PC-9 (cell line): Measurements from ENCODE around the gene MED27. TPM values are rescaled to one million over a fixed set of nuclear protein-coding genes. Genes with fewer than 3 reads are reported as not detected.

Experiments used
- BruUV-seq: library from RNA; stranded (reverse); fragments of 400-500 nt; replicated peaks from 2 replicates; lab custom pipeline; 2021; lab: Mats Ljungman, UMichigan
- CTCF ChIA-PET: fragments of 300-600 bp; sonication (Branson Sonifier 250); formaldehyde crosslinking; loops from one replicate; lab custom pipeline; 2022; ENCODE audit warnings: antibody characterized with exemption; lab: Charles Lee
- POLR2A ChIA-PET: fragments of 300-600 bp; sonication (Branson Sonifier 250); formaldehyde crosslinking; loops from one replicate; lab custom pipeline; 2022; ENCODE audit warnings: antibody characterized with exemption; ENCODE audit not compliant: unreplicated experiment; lab: Charles Lee
- DNase-seq, 2 experiments: peaks; one replicate each; pipeline versions ENCODE4 v3.0.0 to v3.0.0-alpha.2; 2015 to 2022; ENCODE audit warnings: mixed read lengths in 1 of 2
- H2AFZ ChIP-seq: fragments of 200-600 bp; sonication (generic); 2 replicates; pipeline ENCODE4 v1.8.1; 2017; ENCODE audit warnings: antibody characterized with exemption
- H3F3A ChIP-seq: fragments of 200-600 bp; sonication (generic); 2 replicates; pipeline ENCODE4 v1.8.1; 2017; ENCODE audit warnings: antibody characterized with exemption, mild to moderate bottlenecking, low read depth; ENCODE audit not compliant: insufficient read depth
- H3K27ac ChIP-seq: fragments of 200-600 bp; sonication (generic); 2 replicates; pipeline ENCODE4 v1.6.1; 2016; ENCODE audit warnings: mixed run types
- H3K27me3 ChIP-seq: fragments of 200-600 bp; sonication (generic); 2 replicates; pipeline ENCODE4 v1.6.1; 2016; ENCODE audit warnings: low read depth, mixed run types; ENCODE audit not compliant: insufficient read depth
- H3K36me3 ChIP-seq: fragments of 200-600 bp; sonication (generic); 2 replicates; pipeline ENCODE4 v1.6.1; 2016; ENCODE audit warnings: low read depth, mixed run types
- H3K4me1 ChIP-seq: fragments of 200-600 bp; sonication (generic); replicated peaks from 2 replicates; pipeline ENCODE4 v1.6.1; 2016; ENCODE audit warnings: mixed run types; ENCODE audit not compliant: insufficient read depth
- H3K4me2 ChIP-seq: fragments of 200-600 bp; sonication (generic); 2 replicates; pipeline ENCODE4 v1.6.1; 2017; ENCODE audit warnings: mixed run types
- H3K4me3 ChIP-seq: fragments of 200-600 bp; sonication (generic); 2 replicates; pipeline ENCODE4 v1.6.1; 2016; ENCODE audit warnings: mixed run types
- H3K79me2 ChIP-seq: fragments of 200-600 bp; sonication (generic); 2 replicates; pipeline ENCODE4 v1.6.1; 2017; ENCODE audit warnings: low read depth, mixed run types
- H3K9me2 ChIP-seq: fragments of 200-600 bp; sonication (generic); 2 replicates; pipeline ENCODE4 v1.8.1; 2017; ENCODE audit warnings: mild to moderate bottlenecking; ENCODE audit not compliant: insufficient read depth
- H3K9me3 ChIP-seq: fragments of 200-600 bp; sonication (generic); 2 replicates; pipeline ENCODE4 v1.8.1; 2016; ENCODE audit warnings: low read depth; ENCODE audit not compliant: insufficient read depth
- H4K20me1 ChIP-seq: fragments of 200-600 bp; sonication (generic); 2 replicates; pipeline ENCODE4 v1.8.1; 2017; ENCODE audit not compliant: insufficient read depth
- EZH2 ChIP-seq: fragments of 200-600 bp; sonication (generic); IDR thresholded peaks from 2 replicates; pipeline ENCODE4 v1.8.0; 2017; ENCODE audit warnings: antibody characterized with exemption, low read depth
- intact Hi-C: fragments of 100-400 bp; cut with micrococcal nuclease; formaldehyde crosslinking; loops from one replicate; pipeline ENCODE4 v1.10.0; 2022; ENCODE audit not compliant: unreplicated experiment
- total RNA-seq: library from RNA; stranded (reverse); gene quantifications from 2 replicates; pipeline ENCODE4 v1.2.3, GENCODE V29; 2021
- TF ChIP-seq, protein P1 (sequence below): fragments of 200-600 bp; sonication (generic); conservative IDR thresholded peaks from 2 replicates; pipeline ENCODE4 v1.6.1; 2017; ENCODE audit warnings: mixed run types, antibody characterized with exemption, mild to moderate bottlenecking, moderate library complexity

The MED27 gene
- total RNA-seq, 1 experiment from 2014 or later = 31.2 TPM

DNA sequence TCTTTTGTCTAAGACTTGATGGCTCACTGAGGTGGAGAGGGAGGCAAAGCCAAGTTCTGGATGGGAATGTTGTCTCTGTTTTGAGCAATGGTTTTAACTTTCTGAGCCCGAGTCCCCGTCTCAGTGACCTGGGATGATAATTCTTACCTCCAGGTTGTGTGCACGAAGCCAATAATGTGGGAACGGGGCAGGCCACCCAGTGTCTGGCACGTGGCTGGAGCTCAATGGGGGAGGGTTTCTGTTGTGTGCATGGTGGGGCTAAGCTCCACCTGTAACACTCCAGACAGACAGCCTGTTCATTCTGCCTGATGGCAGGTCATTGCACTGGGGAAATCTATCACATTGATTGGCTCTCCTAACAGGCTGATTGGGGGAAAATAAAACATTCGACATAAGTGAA is 45.1 kb upstream of the MED27 start:
- no peak for DNase-seq
- H3K9me2 ChIP-seq = no peaks in the 10 kb centered on the region
- no peak overlapping the region for H3K4me2 ChIP-seq
- H3K36me3 ChIP-seq = no peaks in the 10 kb centered on the region
- ChIA-PET POLR2A (no interaction called here), CTCF (interaction anchor here (0.7 kb wide), 1 partner anchor 384 kb away, joined by 3 read pairs; no protein-coding TSS in a partner anchor)
- H3K4me3 ChIP-seq = no peak overlapping the region
- intact Hi-C loops = no loop called here
- H3K27me3 ChIP-seq = peaks cover 97% of the 10 kb centered on the region
- BruUV-seq = no TSS peak
- H4K20me1 ChIP-seq = no peaks in the 10 kb centered on the region
- TF ChIP-seq, protein P1, sequence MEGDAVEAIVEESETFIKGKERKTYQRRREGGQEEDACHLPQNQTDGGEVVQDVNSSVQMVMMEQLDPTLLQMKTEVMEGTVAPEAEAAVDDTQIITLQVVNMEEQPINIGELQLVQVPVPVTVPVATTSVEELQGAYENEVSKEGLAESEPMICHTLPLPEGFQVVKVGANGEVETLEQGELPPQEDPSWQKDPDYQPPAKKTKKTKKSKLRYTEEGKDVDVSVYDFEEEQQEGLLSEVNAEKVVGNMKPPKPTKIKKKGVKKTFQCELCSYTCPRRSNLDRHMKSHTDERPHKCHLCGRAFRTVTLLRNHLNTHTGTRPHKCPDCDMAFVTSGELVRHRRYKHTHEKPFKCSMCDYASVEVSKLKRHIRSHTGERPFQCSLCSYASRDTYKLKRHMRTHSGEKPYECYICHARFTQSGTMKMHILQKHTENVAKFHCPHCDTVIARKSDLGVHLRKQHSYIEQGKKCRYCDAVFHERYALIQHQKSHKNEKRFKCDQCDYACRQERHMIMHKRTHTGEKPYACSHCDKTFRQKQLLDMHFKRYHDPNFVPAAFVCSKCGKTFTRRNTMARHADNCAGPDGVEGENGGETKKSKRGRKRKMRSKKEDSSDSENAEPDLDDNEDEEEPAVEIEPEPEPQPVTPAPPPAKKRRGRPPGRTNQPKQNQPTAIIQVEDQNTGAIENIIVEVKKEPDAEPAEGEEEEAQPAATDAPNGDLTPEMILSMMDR = no peak
- TF ChIP-seq EZH2 = no peak
- H3K79me2 ChIP-seq = no peaks in the 10 kb centered on the region
- no peak overlapping the region for H2AFZ ChIP-seq
- no peak overlapping the region for H3K27ac ChIP-seq
- H3K9me3 ChIP-seq = no peaks in the 10 kb centered on the region
- no peaks in the 10 kb centered on the region for H3F3A ChIP-seq
- no peaks in the 10 kb centered on the region for H3K4me1 ChIP-seq

DNA sequence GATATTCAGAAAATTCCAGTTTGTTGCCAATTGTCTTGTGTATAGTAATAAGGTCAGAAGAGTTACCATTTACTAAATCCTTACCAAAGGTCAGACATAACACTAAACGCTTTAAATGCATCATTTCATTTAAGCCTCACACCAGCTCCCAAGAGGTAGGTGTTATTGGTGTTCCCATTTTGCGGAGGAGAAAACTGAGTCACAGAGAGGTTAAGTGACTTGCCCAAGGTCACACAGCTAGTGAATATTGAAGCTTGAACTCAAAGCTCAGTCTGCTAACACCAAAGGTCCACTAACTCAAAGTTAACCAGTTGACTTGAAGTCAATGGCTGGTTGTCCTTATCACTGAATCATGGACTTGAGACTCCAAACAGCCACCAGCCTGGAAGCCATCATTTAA is 41.4 kb upstream of the MED27 start:
- Histone ChIP-seq H3K36me3 (no peaks in the 10 kb centered on the region), H3K9me3 (no peaks in the 10 kb centered on the region), H4K20me1 (no peaks in the 10 kb centered on the region), H3K9me2 (no peaks in the 10 kb centered on the region), H3K4me1 (no peaks in the 10 kb centered on the region), H3K4me2 (no peak overlapping the region), H2AFZ (no peak overlapping the region), H3K27ac (no peak overlapping the region), H3K79me2 (no peaks in the 10 kb centered on the region), H3F3A (no peaks in the 10 kb centered on the region), H3K4me3 (no peak overlapping the region), H3K27me3 (peaks cover 97% of the 10 kb centered on the region)
- BruUV-seq = no TSS peak
- intact Hi-C loops = no loop called here
- TF ChIP-seq EZH2 = no peak
- ChIA-PET CTCF (no interaction called here), POLR2A (no interaction called here)
- DNase-seq = no peak

DNA sequence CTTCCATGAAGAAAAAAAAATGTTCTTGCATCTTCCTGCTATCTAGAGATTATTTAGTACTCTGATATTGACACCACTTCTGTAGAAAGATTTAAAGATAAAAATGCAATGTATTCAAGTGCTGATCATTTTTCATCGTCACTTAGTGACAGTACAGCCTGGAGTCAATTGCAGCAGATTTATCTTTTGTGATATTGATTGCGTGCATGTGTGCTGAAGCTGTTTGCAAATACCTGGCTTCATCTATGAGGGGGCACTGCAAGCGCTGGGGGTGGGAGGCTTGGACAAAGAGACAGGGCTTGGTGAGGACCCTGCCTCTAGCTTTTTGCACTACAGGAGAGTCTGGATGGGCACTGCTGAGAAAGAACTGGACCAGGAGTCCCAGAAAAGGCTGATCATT is 38.0 kb upstream of the MED27 start:
- no peaks in the 10 kb centered on the region for H4K20me1 ChIP-seq
- H3F3A ChIP-seq = no peaks in the 10 kb centered on the region
- TF ChIP-seq, protein P1 = no peak
- TF ChIP-seq EZH2 = no peak
- H3K9me3 ChIP-seq = no peaks in the 10 kb centered on the region
- H3K4me1 ChIP-seq = no peaks in the 10 kb centered on the region
- no TSS peak for BruUV-seq
- no peaks in the 10 kb centered on the region for H3K9me2 ChIP-seq
- ChIA-PET CTCF (no interaction called here), POLR2A (interaction anchor here (0.6 kb wide), 1 partner anchor 9 kb away, joined by 4 read pairs; no protein-coding TSS in a partner anchor)
- H3K4me3 ChIP-seq = no peak overlapping the region
- no peak overlapping the region for H3K4me2 ChIP-seq
- H3K27me3 ChIP-seq = peaks cover 95% of the 10 kb centered on the region
- H3K79me2 ChIP-seq = no peaks in the 10 kb centered on the region
- H3K27ac ChIP-seq = no peak overlapping the region
- intact Hi-C loops = no loop called here
- no peaks in the 10 kb centered on the region for H3K36me3 ChIP-seq
- DNase-seq = no peak
- H2AFZ ChIP-seq = no peak overlapping the region

GRCh38 chr9:132116583-132116982 is 36.9 kb upstream of the MED27 start:
- Histone ChIP-seq H4K20me1 (peaks cover under 1% of the 10 kb centered on the region; the same call in 1 of the 2 replicates), H3K9me3 (no peaks in the 10 kb centered on the region), H3K27ac (no peak overlapping the region), H3K79me2 (no peaks in the 10 kb centered on the region), H3K27me3 (peaks cover 95% of the 10 kb centered on the region), H3K4me1 (no peaks in the 10 kb centered on the region), H3K4me3 (no peak overlapping the region), H2AFZ (no peak overlapping the region), H3K9me2 (no peaks in the 10 kb centered on the region), H3K4me2 (no peak overlapping the region), H3F3A (no peaks in the 10 kb centered on the region), H3K36me3 (no peaks in the 10 kb centered on the region)
- TF ChIP-seq, protein P1 = no peak
- ChIA-PET CTCF (no interaction called here), POLR2A (no interaction called here)
- intact Hi-C loops = no loop called here
- no TSS peak for BruUV-seq
- no peak for DNase-seq
